Liver (tissue), 9 donors: ENCODE data around the gene HAGH. TPM values are rescaled to one million over a fixed set of nuclear protein-coding genes. Genes with fewer than 3 reads are reported as not detected.

ENCODE experiments used
- DNase-seq: peaks from one replicate; pipeline ENCODE4 v3.0.0-alpha.2; 2017; ENCODE audit warnings: low spot score
- H3K27ac ChIP-seq, 2 donors: one replicate each; pipeline ENCODE4 v1.7.0; 2013; ENCODE audit warnings: inconsistent platforms in 2 of 2, low read length in 2 of 2, control low read depth in 1 of 2, low read depth in 1 of 2, mild to moderate bottlenecking in 1 of 2
- H3K27me3 ChIP-seq, 4 donors: one replicate each; pipeline versions ENCODE4 v1.6.1 to v1.7.0; 2013; ENCODE audit warnings: low read length in 3 of 4, inconsistent platforms in 1 of 4, mild to moderate bottlenecking in 1 of 4, moderate library complexity in 1 of 4; ENCODE audit not compliant: control insufficient read depth in 4 of 4, insufficient read depth in 4 of 4
- H3K36me3 ChIP-seq, 4 donors: one replicate each; pipeline versions ENCODE4 v1.6.1 to v1.7.0; 2013; ENCODE audit warnings: low read length in 3 of 4, mild to moderate bottlenecking in 3 of 4, low read depth in 1 of 4, moderate library complexity in 1 of 4; ENCODE audit not compliant: control insufficient read depth in 4 of 4, insufficient read depth in 3 of 4
- H3K4me1 ChIP-seq, 4 donors: one replicate each; pipeline versions ENCODE4 v1.6.1 to v1.7.0; 2013; ENCODE audit warnings: low read length in 3 of 4, mild to moderate bottlenecking in 3 of 4, moderate library complexity in 1 of 4; ENCODE audit not compliant: control insufficient read depth in 4 of 4, insufficient read depth in 4 of 4
- H3K4me3 ChIP-seq, 3 donors: one replicate each; pipeline versions ENCODE4 v1.6.1 to v1.7.0; 2013; ENCODE audit warnings: low read length in 3 of 3, control low read depth in 1 of 3, low read depth in 1 of 3, mild to moderate bottlenecking in 1 of 3
- H3K9ac ChIP-seq, 2 donors: one replicate each; pipeline ENCODE4 v1.7.0; 2013; ENCODE audit warnings: low read length in 2 of 2, mild to moderate bottlenecking in 2 of 2, moderate library complexity in 2 of 2, control low read depth in 1 of 2, low read depth in 1 of 2
- H3K9me3 ChIP-seq, 4 donors: one replicate each; pipeline versions ENCODE4 v1.6.1 to v1.7.0; 2013; ENCODE audit warnings: low read length in 3 of 4; ENCODE audit not compliant: control insufficient read depth in 4 of 4
- EGR1 ChIP-seq, 2 donors: IDR thresholded peaks; 2 replicates each; pipeline ENCODE4 v1.6.1; 2016 to 2018; ENCODE audit warnings: antibody characterized with exemption in 2 of 2, low read depth in 2 of 2
- FOXA2 ChIP-seq: IDR thresholded peaks from 2 replicates; pipeline ENCODE4 v1.6.1; 2016; ENCODE audit warnings: antibody characterized with exemption
- GABPA ChIP-seq, 2 donors: IDR thresholded peaks in 1 of 2; conservative IDR thresholded peaks in 1 of 2; 2 replicates each; pipeline ENCODE4 v1.6.1; 2016; ENCODE audit warnings: antibody characterized with exemption in 2 of 2, mild to moderate bottlenecking in 1 of 2, moderate library complexity in 1 of 2
- HNF4G ChIP-seq: IDR thresholded peaks from 2 replicates; pipeline ENCODE4 v1.6.1; 2016; ENCODE audit warnings: antibody characterized with exemption
- NR2F2 ChIP-seq: IDR thresholded peaks from 2 replicates; pipeline ENCODE4 v1.6.1; 2016; ENCODE audit warnings: antibody characterized with exemption
- RXRA ChIP-seq, 2 donors: IDR thresholded peaks; 2 replicates each; pipeline ENCODE4 v1.6.1; 2017 to 2018; ENCODE audit warnings: antibody characterized with exemption in 2 of 2, mild to moderate bottlenecking in 1 of 2
- SP1 ChIP-seq: IDR thresholded peaks from 2 replicates; pipeline ENCODE4 v1.6.1; 2018; ENCODE audit warnings: antibody characterized with exemption, mild to moderate bottlenecking
- TAF1 ChIP-seq: conservative IDR thresholded peaks from 2 replicates; pipeline ENCODE4 v1.6.1; 2016; ENCODE audit warnings: antibody characterized with exemption, mild to moderate bottlenecking
- WGBS: extraction: QIAGEN DNeasy Blood & Tissue Kit; methylation state at CpG from one replicate; pipeline ENCODE4 v1.1.7; 2013; 5-methylcytosine and 5-hydroxymethylcytosine counted together
- polyA plus RNA-seq, 2 donors: library from polyadenylated mRNA; stranded (reverse) in 1 of 2; unstranded in 1 of 2; fragments of 200-250 nt in 1 of 2; fragments of >200 nt in 1 of 2; fragmentation: Nextera tagmentation in 1 of 2; extraction: Ambion mirVana in 1 of 2; gene quantifications; one replicate each; pipeline versions ENCODE4 v1.2.1 to v1.2.3, GENCODE V29; 2013 to 2015
- total RNA-seq, 2 donors: library from RNA; depleted of rRNA; stranded (reverse); fragments of >200 nt; gene quantifications; one replicate each; pipeline ENCODE4 v1.2.3, GENCODE V29; 2014
- TF ChIP-seq, protein P1 (sequence below): IDR thresholded peaks from 2 replicates; pipeline ENCODE4 v1.6.1; 2016; ENCODE audit warnings: antibody characterized with exemption
- TF ChIP-seq, protein P2 (sequence below): IDR thresholded peaks from 2 replicates; pipeline ENCODE4 v1.6.1; 2016; ENCODE audit warnings: antibody characterized with exemption
- TF ChIP-seq, protein P3 (sequence below): IDR thresholded peaks from 2 replicates; pipeline ENCODE4 v1.6.1; 2016; ENCODE audit warnings: antibody characterized with exemption
- TF ChIP-seq, protein P4 (sequence below): IDR thresholded peaks from 2 replicates; pipeline ENCODE4 v1.6.1; 2016; ENCODE audit warnings: antibody characterized with exemption, mild to moderate bottlenecking
- donor health status: healthy.
- donor health status: healthy.
- donor health status: healthy.
- donor health status: healthy.
- donor health status: healthy.

HAGH gene
- total and polyA plus RNA-seq, 4 donors, result 169 to 252 (median 204) TPM

DNA sequence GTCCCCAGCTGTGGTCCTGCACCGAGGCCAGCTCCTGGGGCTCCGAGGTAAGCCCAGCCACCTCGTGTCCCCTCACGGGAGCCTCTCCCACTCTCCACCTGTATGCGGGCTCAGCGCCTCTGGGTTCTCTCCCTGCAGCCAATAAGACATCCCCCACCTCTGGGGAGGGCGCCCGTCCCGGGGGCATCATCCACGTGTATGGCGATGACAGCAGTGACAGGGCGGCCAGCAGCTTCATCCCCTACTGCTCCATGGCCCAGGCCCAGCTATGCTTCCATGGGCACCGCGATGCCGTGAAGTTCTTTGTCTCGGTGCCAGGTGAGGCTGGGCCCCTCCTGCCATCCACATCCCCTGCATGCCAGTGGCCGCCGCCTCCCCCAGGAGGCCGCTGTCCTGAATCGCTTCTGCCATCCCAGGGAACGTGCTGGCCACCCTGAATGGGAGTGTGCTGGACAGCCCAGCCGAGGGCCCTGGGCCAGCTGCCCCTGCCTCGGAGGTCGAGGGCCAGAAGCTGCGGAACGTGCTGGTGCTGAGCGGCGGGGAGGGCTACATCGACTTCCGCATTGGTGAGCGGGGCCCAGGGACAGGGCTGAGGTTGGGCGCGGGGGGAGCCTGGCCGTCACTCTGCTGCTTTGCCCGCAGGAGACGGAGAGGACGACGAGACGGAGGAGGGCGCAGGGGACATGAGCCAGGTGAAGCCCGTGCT lies 58.4 kb downstream of the HAGH start:
- H3K4me1 ChIP-seq, result peaks cover 0 to 25% (median 13%) of the 10 kb centered on the region in 4 donors
- DNase-seq, result no peak
- peaks cover 6 to 38% (median 12%) of the 10 kb centered on the region in 4 donors for H3K36me3 ChIP-seq
- no peak overlapping the region for H3K27ac ChIP-seq
- 91% methylated on average over 41 of the region's 41 CpGs for WGBS
- H3K27me3 ChIP-seq, result no peaks in the 10 kb centered on the region
- TF ChIP-seq, protein P1, sequence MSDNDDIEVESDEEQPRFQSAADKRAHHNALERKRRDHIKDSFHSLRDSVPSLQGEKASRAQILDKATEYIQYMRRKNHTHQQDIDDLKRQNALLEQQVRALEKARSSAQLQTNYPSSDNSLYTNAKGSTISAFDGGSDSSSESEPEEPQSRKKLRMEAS, result no peak
- no peak for TF ChIP-seq GABPA (IDR thresholded peaks at IDR 0.05 in 1 of 2, conservative IDR thresholded peaks at IDR 0.05 in 1 of 2)
- no peak for TF ChIP-seq NR2F2
- TF ChIP-seq FOXA2, result no peak
- TF ChIP-seq SP1, result no peak
- TF ChIP-seq, protein P2, sequence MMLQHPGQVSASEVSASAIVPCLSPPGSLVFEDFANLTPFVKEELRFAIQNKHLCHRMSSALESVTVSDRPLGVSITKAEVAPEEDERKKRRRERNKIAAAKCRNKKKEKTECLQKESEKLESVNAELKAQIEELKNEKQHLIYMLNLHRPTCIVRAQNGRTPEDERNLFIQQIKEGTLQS, result no peak
- TF ChIP-seq, protein P3, sequence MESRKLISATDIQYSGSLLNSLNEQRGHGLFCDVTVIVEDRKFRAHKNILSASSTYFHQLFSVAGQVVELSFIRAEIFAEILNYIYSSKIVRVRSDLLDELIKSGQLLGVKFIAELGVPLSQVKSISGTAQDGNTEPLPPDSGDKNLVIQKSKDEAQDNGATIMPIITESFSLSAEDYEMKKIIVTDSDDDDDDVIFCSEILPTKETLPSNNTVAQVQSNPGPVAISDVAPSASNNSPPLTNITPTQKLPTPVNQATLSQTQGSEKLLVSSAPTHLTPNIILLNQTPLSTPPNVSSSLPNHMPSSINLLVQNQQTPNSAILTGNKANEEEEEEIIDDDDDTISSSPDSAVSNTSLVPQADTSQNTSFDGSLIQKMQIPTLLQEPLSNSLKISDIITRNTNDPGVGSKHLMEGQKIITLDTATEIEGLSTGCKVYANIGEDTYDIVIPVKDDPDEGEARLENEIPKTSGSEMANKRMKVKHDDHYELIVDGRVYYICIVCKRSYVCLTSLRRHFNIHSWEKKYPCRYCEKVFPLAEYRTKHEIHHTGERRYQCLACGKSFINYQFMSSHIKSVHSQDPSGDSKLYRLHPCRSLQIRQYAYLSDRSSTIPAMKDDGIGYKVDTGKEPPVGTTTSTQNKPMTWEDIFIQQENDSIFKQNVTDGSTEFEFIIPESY, result no peak
- TF ChIP-seq, protein P4, sequence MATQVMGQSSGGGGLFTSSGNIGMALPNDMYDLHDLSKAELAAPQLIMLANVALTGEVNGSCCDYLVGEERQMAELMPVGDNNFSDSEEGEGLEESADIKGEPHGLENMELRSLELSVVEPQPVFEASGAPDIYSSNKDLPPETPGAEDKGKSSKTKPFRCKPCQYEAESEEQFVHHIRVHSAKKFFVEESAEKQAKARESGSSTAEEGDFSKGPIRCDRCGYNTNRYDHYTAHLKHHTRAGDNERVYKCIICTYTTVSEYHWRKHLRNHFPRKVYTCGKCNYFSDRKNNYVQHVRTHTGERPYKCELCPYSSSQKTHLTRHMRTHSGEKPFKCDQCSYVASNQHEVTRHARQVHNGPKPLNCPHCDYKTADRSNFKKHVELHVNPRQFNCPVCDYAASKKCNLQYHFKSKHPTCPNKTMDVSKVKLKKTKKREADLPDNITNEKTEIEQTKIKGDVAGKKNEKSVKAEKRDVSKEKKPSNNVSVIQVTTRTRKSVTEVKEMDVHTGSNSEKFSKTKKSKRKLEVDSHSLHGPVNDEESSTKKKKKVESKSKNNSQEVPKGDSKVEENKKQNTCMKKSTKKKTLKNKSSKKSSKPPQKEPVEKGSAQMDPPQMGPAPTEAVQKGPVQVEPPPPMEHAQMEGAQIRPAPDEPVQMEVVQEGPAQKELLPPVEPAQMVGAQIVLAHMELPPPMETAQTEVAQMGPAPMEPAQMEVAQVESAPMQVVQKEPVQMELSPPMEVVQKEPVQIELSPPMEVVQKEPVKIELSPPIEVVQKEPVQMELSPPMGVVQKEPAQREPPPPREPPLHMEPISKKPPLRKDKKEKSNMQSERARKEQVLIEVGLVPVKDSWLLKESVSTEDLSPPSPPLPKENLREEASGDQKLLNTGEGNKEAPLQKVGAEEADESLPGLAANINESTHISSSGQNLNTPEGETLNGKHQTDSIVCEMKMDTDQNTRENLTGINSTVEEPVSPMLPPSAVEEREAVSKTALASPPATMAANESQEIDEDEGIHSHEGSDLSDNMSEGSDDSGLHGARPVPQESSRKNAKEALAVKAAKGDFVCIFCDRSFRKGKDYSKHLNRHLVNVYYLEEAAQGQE, result no peak
- no peak for TF ChIP-seq TAF1
- no peaks in the 10 kb centered on the region for H3K9me3 ChIP-seq
- no peak overlapping the region for H3K9ac ChIP-seq
- no peak overlapping the region for H3K4me3 ChIP-seq

DNA sequence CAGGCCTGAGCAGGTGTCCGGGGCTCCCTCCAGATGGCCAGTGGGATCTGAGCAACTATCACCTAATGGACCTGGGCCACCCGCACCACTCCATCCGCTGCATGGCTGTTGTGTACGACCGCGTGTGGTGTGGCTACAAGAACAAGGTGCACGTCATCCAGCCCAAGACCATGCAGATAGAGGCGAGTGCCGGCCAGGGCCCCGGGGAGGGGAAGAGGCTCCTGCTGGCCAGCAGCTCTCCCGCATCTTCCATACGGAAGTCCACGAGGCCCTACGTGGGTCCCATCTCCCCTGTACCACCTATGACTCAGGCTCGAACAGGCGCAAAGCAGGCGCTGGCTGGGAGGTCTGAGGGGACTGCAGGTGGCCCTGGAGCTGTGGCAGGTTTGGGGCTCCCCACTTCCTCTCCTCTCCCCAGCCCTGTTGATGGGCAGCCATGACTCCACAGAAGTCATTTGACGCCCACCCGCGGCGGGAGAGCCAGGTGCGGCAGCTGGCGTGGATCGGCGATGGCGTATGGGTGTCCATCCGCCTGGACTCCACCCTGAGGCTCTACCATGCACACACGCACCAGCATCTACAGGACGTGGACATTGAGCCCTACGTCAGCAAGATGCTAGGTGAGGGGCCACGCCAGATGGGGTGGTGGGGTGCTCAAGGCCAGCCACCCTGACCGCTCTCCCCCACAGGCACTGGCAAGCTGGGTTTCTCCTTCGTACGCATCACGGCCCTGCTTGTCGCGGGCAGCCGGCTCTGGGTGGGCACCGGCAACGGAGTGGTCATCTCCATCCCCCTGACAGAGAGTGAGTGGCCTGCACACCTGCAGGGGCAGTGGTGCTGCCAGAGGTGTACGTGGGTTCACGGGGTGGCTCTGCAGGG lies 59.3 kb downstream of the HAGH start:
- Histone ChIP-seq H3K36me3 (peaks cover 7 to 46% (median 13%) of the 10 kb centered on the region in 4 donors), H3K27ac (no peak overlapping the region), H3K9ac (no peak overlapping the region), H3K4me1 (peaks cover 0 to 21% (median 12%) of the 10 kb centered on the region in 4 donors), H3K4me3 (no peak overlapping the region), H3K27me3 (no peaks in the 10 kb centered on the region), H3K9me3 (no peaks in the 10 kb centered on the region)
- 94% methylated on average over 42 of the region's 42 CpGs for WGBS
- TF ChIP-seq GABPA (IDR thresholded peaks at IDR 0.05 in 1 of 2, conservative IDR thresholded peaks at IDR 0.05 in 1 of 2) (no peak), EGR1 (IDR thresholded peaks at IDR 0.05; ENCODE audit: low read depth in 2 of 2) (no peak), RXRA (IDR thresholded peaks at IDR 0.05) (no peak), HNF4G (no peak)
- TF ChIP-seq, protein P2, result no peak
- TF ChIP-seq, protein P4, result no peak
- TF ChIP-seq, protein P3, result no peak
- DNase-seq, result no peak
